Measurements from ENCODE around the gene YTHDC1.

- no peak for TF ChIP-seq POLR2A (IDR thresholded peaks at IDR 0.05)
- TF ChIP-seq, protein P1, sequence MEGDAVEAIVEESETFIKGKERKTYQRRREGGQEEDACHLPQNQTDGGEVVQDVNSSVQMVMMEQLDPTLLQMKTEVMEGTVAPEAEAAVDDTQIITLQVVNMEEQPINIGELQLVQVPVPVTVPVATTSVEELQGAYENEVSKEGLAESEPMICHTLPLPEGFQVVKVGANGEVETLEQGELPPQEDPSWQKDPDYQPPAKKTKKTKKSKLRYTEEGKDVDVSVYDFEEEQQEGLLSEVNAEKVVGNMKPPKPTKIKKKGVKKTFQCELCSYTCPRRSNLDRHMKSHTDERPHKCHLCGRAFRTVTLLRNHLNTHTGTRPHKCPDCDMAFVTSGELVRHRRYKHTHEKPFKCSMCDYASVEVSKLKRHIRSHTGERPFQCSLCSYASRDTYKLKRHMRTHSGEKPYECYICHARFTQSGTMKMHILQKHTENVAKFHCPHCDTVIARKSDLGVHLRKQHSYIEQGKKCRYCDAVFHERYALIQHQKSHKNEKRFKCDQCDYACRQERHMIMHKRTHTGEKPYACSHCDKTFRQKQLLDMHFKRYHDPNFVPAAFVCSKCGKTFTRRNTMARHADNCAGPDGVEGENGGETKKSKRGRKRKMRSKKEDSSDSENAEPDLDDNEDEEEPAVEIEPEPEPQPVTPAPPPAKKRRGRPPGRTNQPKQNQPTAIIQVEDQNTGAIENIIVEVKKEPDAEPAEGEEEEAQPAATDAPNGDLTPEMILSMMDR (IDR thresholded peaks at IDR 0.05) = no peak
Observed at GRCh38 chr4:68347845-68348244, 2.0 kb downstream of the YTHDC1 start.
